Esophagus squamous epithelium (tissue), 5 donors: ENCODE data around the gene TOX3. TPM values are rescaled to one million over a fixed set of nuclear protein-coding genes. Genes with fewer than 3 reads are reported as not detected.

Source experiments
- DNase-seq: peaks from one replicate; lab custom pipeline; 2025; lab: John Stamatoyannopoulos, UW
- H3K27ac ChIP-seq, 4 donors: fragments of 200-600 bp; sonication (generic); one replicate each; pipeline ENCODE4 v1.5.1; 2016 to 2019; ENCODE audit warnings: mild to moderate bottlenecking in 1 of 4
- H3K27me3 ChIP-seq, 4 donors: fragments of 200-600 bp; sonication (generic); 1 replicate in 3 of 4; 2 replicates in 1 of 4; pipeline versions ENCODE4 v1.5.1 to v1.6.0; 2017 to 2021; ENCODE audit warnings: antibody characterized with exemption in 1 of 4
- H3K36me3 ChIP-seq, 3 donors: fragments of 200-600 bp; sonication (generic); one replicate each; pipeline ENCODE4 v1.5.1; 2016 to 2019
- H3K4me1 ChIP-seq, 3 donors: fragments of 200-600 bp; sonication (generic); one replicate each; pipeline ENCODE4 v1.5.1; 2017 to 2019
- H3K4me3 ChIP-seq, 4 donors: fragments of 200-600 bp; sonication (generic); 1 replicate in 3 of 4; 2 replicates in 1 of 4; pipeline ENCODE4 v1.5.1; 2016 to 2019; ENCODE audit warnings: mild to moderate bottlenecking in 2 of 4, moderate library complexity in 1 of 4
- H3K9me3 ChIP-seq, 3 donors: fragments of 200-600 bp; sonication (generic); one replicate each; pipeline ENCODE4 v1.5.1; 2016 to 2019
- CTCF ChIP-seq, 6 experiments: fragments of 450-650 bp in 4 of 6; fragments of 200-600 bp in 2 of 6; sonication (generic) in 2 of 6; IDR thresholded peaks; one replicate each; pipeline ENCODE4 v1.5.1; 2016 to 2019; ENCODE audit warnings: antibody characterized with exemption in 6 of 6, mild to moderate bottlenecking in 4 of 6, moderate library complexity in 4 of 6
- POLR2A ChIP-seq, 4 donors: fragments of 450-650 bp; IDR thresholded peaks; one replicate each; pipeline ENCODE4 v1.6.1; 2017; ENCODE audit warnings: antibody characterized with exemption in 4 of 4, mild to moderate bottlenecking in 4 of 4, moderate library complexity in 3 of 4
- WGBS, 2 donors: methylation state at CpG; one replicate each; pipeline ENCODE4 v1.1.5; 2018; 5-methylcytosine and 5-hydroxymethylcytosine counted together
- intact Hi-C: fragments of 100-400 bp; cut with DNase I; formaldehyde crosslinking; loops from one replicate; pipeline ENCODE4 v1.15.0; 2022
- total RNA-seq, 4 donors: library from RNA; depleted of rRNA; stranded (reverse); fragments of >200 nt; gene quantifications; one replicate each; pipeline ENCODE4 v1.1.0, GENCODE V29; 2016
- donor health status: DM: yes; HTN: yes; CAD: no.

TOX3 gene
- total RNA-seq, 4 donors from 2014 or later = 0.09 to 1.1 (median 0.11) TPM; not detected in 1

GRCh38 chr16:52562770-52563169 is 15.8 kb upstream of the TOX3 start:
- intact Hi-C loops = no loop called here
- no peak for DNase-seq
- H3K36me3 ChIP-seq = no peaks in the 10 kb centered on the region
- no peaks in the 10 kb centered on the region for H3K4me1 ChIP-seq
- H3K9me3 ChIP-seq = no peaks in the 10 kb centered on the region
- WGBS, 2 donors = 72 to 82% methylated on average over 5 of the region's 5 CpGs
- H3K4me3 ChIP-seq = no peak overlapping the region
- TF ChIP-seq POLR2A (IDR thresholded peaks at IDR 0.05) (no peak), CTCF (IDR thresholded peaks at IDR 0.05) (no peak)
- peaks cover 0 to 18% (median 0%) of the 10 kb centered on the region in 4 donors for H3K27me3 ChIP-seq
- H3K27ac ChIP-seq = no peak overlapping the region

GRCh38 chr16:52561910-52562741 is 15.2 kb upstream of the TOX3 start:
- H3K27me3 ChIP-seq = peaks cover 0 to 18% (median 0%) of the 10 kb centered on the region in 4 donors
- intact Hi-C loops = no loop called here
- H3K4me3 ChIP-seq = no peak overlapping the region
- no peak overlapping the region for H3K27ac ChIP-seq
- WGBS, 2 donors = 31 to 41% methylated on average over 4 of the region's 5 CpGs
- H3K36me3 ChIP-seq = no peaks in the 10 kb centered on the region
- no peak for TF ChIP-seq POLR2A (IDR thresholded peaks at IDR 0.05)
- TF ChIP-seq CTCF (IDR thresholded peaks at IDR 0.05) = no peak
- H3K9me3 ChIP-seq = no peaks in the 10 kb centered on the region
- DNase-seq = no peak
- H3K4me1 ChIP-seq = no peaks in the 10 kb centered on the region

- H3K27ac ChIP-seq = no peak overlapping the region
- no peaks in the 10 kb centered on the region for H3K4me1 ChIP-seq
- no peaks in the 10 kb centered on the region for H3K36me3 ChIP-seq
- H3K9me3 ChIP-seq = no peaks in the 10 kb centered on the region
- peaks cover 0 to 30% (median 0%) of the 10 kb centered on the region in 4 donors for H3K27me3 ChIP-seq
- intact Hi-C loops = no loop called here
- 87 to 94% methylated on average over 1 to 2 of the region's 2 CpGs for WGBS, 2 donors
- no peak for DNase-seq
- no peak overlapping the region for H3K4me3 ChIP-seq
- TF ChIP-seq POLR2A (IDR thresholded peaks at IDR 0.05) = no peak
- no peak for TF ChIP-seq CTCF (IDR thresholded peaks at IDR 0.05)
Observed at GRCh38 chr16:52558448-52558847, 11.5 kb upstream of the TOX3 start.

GRCh38 chr16:52557236-52557635 is 10.3 kb upstream of the TOX3 start:
- H3K36me3 ChIP-seq = no peaks in the 10 kb centered on the region
- no peak overlapping the region for H3K4me3 ChIP-seq
- intact Hi-C loops = no loop called here
- H3K4me1 ChIP-seq = no peaks in the 10 kb centered on the region
- H3K27ac ChIP-seq = no peak overlapping the region
- H3K9me3 ChIP-seq = no peaks in the 10 kb centered on the region
- 82 to 83% methylated on average over 6 of the region's 6 CpGs for WGBS, 2 donors
- no peak for TF ChIP-seq POLR2A (IDR thresholded peaks at IDR 0.05)
- no peak for TF ChIP-seq CTCF (IDR thresholded peaks at IDR 0.05)
- DNase-seq = no peak
- peaks cover 0 to 29% (median 0%) of the 10 kb centered on the region in 4 donors for H3K27me3 ChIP-seq

DNA sequence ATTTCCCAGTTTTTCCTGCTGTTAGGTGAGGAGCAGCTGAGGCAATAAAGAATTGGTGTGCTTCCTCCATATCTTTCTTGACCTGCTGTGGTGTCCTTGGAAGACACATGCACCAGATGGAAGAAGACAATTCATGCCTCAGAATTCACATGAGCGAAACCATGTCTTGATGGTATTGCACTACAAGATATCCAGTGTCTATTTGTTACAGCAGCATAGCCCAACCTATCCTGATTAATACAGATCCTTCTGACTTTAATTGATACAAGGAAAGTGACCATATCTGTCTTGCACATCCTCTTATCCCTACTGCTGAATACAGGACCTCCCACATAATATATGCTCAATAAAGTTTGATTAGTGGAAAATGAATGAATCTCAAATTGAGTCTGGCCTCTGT is 9.1 kb upstream of the TOX3 start:
- Histone ChIP-seq H3K4me1 (no peaks in the 10 kb centered on the region), H3K27ac (no peak overlapping the region)

More for the DNA sequence above, 9.1 kb upstream of the TOX3 start:
- WGBS, 2 donors = 73 to 100% methylated on average over 1 of the region's 1 CpG
- H3K27me3 ChIP-seq = peaks cover 0 to 27% (median 0%) of the 10 kb centered on the region in 4 donors
- intact Hi-C loops = no loop called here
- H3K9me3 ChIP-seq = no peaks in the 10 kb centered on the region
- H3K36me3 ChIP-seq = no peaks in the 10 kb centered on the region
- no peak overlapping the region for H3K4me3 ChIP-seq
- no peak for DNase-seq
- TF ChIP-seq POLR2A (IDR thresholded peaks at IDR 0.05) = no peak
- TF ChIP-seq CTCF (IDR thresholded peaks at IDR 0.05) = no peak
